ENCODE results near the gene PTPRD.

DNA sequence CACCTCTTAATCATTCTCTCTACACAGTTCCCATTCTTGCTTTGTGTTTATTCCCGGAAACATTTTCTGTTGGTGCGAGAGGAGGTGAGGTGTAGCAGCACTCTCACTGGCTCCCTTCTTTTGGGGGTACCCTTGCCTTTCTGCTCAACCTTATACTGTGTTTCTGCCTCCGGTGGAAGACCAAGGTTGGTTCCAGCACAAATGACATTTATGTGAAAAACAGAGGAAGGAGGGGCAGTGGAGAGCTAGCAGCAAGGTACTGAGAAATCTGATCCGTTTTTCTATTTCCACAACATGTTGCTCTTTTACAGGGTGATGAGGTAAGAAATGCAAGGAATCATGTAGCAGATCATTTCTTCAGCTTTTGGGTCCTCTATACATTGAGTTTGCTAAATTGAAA is 2165.2 kb downstream of the PTPRD start:
- TF ChIP-seq, protein P1, sequence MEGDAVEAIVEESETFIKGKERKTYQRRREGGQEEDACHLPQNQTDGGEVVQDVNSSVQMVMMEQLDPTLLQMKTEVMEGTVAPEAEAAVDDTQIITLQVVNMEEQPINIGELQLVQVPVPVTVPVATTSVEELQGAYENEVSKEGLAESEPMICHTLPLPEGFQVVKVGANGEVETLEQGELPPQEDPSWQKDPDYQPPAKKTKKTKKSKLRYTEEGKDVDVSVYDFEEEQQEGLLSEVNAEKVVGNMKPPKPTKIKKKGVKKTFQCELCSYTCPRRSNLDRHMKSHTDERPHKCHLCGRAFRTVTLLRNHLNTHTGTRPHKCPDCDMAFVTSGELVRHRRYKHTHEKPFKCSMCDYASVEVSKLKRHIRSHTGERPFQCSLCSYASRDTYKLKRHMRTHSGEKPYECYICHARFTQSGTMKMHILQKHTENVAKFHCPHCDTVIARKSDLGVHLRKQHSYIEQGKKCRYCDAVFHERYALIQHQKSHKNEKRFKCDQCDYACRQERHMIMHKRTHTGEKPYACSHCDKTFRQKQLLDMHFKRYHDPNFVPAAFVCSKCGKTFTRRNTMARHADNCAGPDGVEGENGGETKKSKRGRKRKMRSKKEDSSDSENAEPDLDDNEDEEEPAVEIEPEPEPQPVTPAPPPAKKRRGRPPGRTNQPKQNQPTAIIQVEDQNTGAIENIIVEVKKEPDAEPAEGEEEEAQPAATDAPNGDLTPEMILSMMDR (IDR thresholded peaks at IDR 0.05; ENCODE audit: insufficient read depth, low read length, poor library complexity, severe bottlenecking) = no peak
- no peak for TF ChIP-seq EZH2phosphoT487 (conservative IDR thresholded peaks at IDR 0.05; ENCODE audit: low read length)
